ENCODE results near the gene PITPNM3.

DNA sequence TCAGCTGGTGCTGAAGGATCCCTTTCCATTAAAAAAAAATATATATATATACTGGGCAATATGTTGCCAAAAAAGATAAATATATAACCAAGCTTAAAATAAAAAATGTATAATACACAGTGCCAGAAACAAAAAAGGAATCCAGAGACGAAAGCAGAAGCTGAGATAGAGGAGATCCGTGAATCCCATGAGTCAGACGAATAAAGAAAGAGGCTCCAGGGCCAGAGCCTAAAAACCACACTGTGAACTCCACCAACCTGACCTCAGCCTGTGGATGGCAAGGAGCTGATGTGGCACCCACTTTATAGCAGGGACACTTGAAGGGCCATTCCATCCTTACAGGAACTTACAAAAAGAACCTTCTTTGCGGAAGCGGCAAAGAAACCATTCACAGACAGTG lies 34.8 kb downstream of the PITPNM3 start:
- TF ChIP-seq POLR2A (IDR thresholded peaks at IDR 0.05) (no peak), EP300 (IDR thresholded peaks at IDR 0.05) (no peak), POLR2AphosphoS5 (IDR thresholded peaks at IDR 0.05) (no peak)
- TF ChIP-seq, protein P1, sequence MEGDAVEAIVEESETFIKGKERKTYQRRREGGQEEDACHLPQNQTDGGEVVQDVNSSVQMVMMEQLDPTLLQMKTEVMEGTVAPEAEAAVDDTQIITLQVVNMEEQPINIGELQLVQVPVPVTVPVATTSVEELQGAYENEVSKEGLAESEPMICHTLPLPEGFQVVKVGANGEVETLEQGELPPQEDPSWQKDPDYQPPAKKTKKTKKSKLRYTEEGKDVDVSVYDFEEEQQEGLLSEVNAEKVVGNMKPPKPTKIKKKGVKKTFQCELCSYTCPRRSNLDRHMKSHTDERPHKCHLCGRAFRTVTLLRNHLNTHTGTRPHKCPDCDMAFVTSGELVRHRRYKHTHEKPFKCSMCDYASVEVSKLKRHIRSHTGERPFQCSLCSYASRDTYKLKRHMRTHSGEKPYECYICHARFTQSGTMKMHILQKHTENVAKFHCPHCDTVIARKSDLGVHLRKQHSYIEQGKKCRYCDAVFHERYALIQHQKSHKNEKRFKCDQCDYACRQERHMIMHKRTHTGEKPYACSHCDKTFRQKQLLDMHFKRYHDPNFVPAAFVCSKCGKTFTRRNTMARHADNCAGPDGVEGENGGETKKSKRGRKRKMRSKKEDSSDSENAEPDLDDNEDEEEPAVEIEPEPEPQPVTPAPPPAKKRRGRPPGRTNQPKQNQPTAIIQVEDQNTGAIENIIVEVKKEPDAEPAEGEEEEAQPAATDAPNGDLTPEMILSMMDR (IDR thresholded peaks at IDR 0.05): no peak

Measured in gastroesophageal sphincter (tissue), 3 donors.